Islet precursor cell (in vitro differentiated cells): Measurements from ENCODE around the gene CMTM5.
"Not testable (repeated sequence)": the region's sequence is repeated elsewhere in the genome, so short reads cannot be mapped to it uniquely, and the experiment has no call there.

Source experiments
- DNase-seq: peaks from one replicate; pipeline ENCODE4 v3.0.0-alpha.2; 2018

The CMTM5 gene

DNA sequence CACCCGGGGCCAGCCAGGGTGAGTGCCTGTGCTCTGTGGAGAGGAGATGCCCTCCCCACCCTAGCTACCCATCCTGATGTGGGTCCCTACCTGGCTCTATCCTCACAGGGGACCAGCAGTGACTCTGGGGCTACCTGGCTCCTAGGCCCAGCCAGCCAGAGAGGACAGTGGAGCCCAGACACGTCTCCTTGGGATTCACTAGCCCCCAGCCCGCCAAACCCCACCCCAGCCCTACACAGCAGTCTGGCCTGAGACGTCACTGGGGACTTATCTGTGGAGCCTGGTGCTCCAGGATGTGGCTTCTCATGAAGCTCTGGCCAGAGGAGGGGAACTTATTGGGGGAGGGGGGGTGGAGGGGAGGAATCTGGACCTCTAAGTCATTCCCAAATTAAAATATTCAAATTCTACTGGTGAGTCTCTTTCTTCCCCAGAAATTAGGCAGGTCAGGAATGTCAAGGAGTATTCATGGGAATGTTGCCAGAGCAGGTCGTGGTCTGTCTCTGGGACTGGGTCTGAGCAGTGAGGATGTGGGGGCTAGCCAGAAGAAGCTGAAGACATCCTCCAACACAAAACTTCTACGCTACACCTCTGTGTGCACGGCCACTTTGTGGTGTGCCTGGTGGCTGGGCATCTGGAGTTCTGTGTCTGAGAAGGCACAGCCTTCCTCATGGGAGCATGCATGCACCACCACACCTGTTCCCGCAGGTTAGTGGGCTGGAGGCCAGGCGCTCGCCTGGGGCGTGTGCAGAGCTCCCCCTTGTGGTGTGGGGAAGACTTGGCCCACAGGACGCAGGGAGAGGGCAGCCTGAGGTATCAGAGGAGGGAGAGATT is 2.7 kb downstream of the CMTM5 start:
- DNase-seq: peak; percentile 85

DNA sequence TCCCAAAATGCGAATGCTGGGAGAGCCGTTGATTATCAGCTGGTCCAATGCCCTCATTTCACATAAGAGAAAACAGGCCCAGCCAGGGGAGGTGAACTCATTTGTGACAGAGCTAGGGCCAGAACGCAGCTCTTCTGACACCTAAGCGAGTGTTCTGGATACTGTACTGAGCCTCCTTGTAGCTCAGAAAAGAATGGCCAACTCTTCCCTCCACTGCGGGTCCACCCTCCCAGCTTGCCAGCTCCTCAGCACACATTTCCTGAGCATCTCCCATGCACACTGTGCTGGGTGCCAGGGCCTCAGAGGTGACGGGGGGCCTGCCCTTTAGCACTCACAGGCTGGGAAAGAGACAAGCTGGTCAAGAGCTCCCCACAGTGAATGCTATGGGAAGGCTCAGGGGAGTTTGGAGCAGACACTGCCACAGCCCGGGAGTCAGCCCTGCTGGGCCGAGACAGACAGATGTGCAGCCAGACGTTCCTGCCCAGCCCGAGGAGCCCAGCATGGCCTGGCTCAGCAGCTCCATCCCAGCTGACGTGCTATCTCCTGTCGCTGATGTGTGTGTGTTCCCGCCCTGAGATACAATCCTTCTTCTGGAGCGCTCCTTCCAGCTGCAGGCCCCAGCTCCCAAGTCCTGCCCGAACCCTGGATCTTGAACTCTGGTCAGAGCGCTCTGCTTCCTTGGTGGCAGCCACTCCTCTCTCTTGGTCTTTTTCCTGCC is 3.5 kb downstream of the CMTM5 start:
- DNase-seq: no peak

DNA sequence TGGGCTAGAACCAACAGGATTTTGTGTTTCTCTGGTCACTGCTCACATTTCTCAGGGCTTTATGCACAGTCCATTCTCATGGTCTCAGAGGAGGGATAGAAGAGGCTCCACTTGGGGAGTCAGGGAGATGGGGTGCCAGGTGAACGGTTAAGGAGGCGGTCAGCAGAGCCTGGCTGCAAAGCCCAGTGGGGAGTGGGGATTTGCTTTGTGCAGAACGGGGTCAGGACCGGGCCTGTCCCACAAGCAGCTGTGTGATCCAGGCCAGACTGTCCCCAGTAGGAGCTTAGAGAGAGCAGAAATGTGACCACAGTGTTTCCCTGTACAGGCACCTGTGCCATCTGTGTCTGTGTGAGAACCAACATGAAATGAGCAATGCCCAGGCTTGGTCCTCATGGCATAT is 4.1 kb downstream of the CMTM5 start:
- DNase-seq: no peak

DNA sequence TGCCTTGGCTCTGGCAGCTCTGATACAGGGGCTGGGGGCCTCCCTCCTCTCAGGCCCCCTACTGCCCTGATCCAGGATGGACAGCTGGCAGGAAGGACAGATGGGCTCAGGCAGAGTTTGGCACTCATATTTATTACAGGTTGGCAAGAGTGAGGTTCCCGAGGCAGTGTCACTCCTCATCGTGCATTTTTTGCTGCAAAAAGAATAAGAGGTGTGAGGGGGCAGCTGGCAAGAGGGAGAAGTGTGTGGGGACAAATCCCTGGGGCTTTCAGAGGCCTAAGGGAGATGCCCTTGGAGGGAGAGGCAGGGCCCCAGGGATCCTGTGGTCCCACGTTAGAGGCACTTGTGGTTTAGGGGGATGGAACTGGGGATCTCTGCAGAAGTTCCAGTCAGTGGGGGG is 5.0 kb downstream of the CMTM5 start:
- DNase-seq: no peak

DNA sequence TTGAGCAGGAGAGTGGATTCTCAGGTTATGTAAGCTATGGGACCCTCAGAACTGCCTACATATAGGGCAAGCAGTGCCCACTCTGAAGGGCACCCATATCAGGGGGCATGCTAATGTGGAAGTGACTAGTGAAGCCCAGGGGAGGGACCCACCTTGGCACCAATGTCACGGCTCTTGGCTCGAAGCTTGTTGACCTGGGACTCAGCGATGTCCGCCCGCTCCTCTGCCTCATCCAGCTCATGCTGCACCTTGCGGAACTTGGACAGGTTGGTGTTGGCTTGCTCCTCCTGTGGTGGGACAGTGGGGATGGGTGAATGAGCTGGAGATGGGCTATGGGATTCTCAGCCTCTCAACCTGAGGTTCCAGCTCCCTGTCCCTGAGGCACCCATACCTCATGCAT is 5.4 kb downstream of the CMTM5 start:
- no peak for DNase-seq

DNA sequence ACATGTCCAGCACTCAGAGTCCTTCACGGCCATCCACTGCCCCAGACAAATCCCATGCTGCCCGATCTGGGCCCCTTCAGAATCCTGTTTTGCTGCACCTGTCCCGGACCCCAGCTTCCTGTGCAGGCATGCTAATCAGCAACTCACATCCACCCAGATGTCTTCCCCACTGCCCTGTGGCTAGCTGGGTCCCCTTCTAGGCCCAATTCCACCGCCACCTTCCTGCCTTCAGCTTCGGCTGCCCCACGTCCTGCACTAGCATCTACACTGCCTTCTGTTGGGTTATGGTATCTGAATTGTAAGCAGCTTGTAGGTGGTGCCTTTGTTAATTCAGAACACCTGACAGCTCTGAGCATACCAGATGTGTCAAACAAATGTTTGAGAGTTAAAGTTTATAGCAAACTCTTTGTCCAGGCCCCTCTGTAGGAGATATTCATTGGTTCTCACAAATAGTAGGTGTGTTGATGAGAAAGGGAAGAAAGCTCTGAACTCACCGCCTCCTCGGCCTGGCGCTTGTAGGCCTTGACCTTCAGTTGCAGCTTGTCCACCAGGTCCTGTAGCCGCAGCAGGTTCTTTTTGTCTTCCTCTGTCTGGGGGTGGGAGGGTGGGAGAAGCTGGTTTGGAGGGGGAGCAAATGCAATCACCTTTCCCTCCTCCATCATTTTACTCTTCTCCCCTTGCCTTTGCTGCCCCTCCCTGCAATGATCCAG is 6.0 kb downstream of the CMTM5 start:
- no peak for DNase-seq

DNA sequence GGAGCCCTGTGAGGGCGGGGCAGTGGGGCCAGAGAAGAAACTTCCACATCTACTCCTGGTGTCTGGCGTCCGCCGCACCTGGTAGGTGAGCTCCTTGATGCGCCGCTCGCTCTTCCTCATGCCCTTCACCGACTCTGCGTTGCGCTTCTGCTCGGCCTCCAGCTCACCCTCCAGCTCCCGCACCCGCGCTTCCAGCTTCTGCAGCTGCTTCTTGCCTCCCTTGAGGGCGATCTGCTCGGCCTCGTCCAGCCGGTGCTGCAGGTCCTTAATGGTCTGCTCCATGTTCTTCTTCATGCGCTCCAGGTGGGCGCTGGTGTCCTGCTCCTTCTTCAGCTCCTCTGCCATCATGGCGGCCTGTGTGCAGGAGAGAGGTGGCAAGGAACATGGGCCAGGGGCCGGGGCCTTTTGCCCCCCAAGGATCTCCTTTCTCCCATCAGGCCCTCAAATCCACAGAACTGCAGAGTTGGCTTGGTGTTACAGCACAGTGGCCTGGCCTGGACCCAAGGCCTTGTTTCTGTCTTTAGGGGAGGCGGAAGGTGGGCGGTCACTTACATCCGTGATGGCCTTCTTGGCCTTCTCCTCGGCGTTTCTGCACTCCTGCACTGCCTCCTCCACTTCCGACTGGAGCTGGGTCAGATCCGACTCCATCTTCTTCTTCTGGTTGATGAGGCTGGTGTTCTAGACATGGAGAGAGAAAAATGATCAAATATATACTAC is 7.7 kb downstream of the CMTM5 start:
- no peak for DNase-seq

DNA sequence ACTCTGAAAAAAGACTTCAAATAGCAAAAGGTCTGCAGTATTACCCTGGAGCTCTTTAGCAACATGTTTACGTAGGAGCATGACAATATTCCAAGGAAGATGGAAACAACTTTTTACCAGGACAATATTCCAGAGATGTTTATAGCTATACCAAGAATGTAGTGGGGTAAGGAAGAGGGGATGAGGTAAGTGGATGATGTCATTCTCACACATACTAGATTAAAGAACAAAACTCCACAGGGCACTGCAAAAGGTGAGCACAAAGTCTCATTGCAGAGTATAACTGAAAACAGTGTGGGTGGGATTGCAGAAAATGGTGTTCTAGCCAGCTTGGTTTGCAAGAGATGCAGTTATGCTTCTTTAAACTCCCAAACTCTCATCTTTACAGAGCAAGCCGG is 8.4 kb downstream of the CMTM5 start:
- DNase-seq: no peak

DNA sequence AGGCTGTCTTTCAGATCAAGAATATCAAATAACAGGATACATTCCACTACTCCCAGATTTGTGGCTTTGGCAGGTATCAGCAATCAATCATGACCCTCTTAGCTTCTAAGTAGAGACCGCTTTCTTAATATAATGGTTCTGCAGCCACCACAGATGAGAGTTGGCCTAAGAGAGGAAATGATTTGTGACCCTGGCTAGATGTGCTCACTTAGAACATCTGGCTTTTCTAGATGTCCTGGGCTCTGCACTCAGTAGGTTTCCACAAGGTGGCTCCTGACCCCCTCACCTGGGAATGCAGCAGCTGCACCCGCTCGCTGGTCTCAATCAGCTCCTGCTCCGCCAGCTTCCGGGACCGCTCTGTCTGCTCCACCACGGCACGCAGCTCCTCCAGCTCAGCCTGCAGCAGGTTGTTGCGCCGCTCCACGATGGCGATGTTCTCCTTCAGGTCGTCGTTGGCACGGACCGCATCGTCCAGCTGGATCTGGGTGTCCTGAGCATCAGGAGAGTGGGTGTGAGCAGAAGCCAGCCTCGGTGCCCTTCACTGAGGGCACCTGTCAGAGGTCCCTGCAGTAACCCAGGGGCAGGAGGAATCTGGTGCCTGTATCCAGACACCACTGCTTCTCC is 8.9 kb downstream of the CMTM5 start:
- DNase-seq: no peak

DNA sequence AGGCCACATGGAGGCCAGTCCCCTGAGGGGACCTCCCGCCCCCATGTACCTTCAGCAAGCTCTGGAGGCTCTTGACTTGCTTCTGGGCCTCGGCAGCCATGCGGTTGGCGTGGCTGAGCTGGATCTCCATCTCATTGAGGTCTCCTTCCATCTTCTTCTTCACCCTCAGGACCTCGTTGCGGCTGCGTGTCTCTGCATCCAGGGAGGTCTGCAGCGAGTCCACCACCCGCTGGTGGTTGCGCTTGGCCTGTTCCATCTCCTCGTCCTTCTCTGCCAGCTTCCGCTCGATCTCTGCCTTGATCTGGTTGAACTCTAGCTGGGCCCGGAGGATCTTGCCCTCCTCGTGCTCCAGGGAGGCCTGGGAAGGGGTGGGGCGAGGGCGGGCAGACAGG is 9.4 kb downstream of the CMTM5 start:
- DNase-seq: not testable (repeated sequence)

DNA sequence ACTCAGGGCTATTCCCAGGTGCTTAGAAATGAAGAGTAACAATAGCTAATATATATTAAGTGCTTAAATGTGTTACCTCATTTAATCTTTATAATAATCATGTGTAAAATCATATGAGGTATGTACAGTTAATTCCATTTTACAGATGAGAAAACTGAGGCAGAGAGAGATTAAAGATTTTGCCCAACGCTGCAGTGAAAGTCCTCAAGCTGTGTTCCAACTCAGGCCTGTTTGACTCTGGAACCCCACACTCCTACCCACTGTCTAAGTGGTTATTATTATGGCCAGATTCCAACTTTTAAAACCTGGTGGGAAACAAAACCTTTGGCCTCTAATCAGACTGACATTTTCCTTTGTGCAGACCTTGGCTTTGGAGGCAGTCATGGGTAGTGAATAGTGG is 10.2 kb downstream of the CMTM5 start:
- no peak for DNase-seq

DNA sequence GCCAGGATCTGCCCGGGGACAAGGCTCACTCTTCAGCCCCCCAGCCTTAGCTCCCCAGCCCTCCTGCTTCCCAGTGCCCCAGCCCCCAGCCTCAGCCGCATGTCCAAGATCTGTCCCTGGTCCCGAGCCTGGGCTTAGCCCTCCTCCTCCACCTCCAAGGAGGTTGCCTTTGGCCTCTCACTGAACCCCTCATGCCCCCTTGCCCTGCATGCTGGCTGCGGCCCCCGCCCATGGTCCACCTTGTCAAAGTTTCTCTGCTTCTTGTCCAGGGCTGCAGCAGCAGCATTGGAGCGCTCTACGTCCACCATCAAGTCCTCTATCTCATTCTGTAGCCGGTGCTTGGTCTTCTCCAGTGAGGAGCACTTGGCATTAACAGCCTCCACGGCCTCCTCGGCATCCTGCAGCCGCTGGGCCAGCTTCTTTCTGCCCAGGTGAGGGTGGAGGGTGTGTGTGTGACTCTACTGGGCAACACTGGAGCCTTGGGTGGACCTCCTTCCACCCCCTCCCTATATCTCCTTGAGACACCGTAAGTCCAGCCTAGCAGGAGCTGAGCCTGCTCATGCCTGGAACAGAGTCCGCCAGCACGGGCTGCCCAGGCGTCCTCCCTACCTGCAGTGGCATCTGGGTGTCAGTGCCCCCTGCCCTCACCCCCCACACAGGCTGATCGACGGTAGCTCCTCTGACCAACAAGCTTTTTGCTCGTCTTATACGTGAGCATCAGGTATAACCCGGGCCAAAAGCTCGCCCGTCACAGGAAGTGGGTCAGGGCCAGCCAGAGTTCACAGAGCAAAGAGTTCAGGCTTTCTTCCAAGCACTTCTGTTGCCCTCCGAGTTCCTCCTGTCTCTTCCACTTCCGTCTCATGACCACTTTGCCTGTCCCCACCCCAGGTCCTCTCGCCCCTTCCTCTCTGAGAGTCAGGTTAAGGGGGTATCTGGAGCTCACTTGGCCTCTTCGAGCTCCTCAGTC is 11.4 kb downstream of the CMTM5 start:
- no peak for DNase-seq

DNA sequence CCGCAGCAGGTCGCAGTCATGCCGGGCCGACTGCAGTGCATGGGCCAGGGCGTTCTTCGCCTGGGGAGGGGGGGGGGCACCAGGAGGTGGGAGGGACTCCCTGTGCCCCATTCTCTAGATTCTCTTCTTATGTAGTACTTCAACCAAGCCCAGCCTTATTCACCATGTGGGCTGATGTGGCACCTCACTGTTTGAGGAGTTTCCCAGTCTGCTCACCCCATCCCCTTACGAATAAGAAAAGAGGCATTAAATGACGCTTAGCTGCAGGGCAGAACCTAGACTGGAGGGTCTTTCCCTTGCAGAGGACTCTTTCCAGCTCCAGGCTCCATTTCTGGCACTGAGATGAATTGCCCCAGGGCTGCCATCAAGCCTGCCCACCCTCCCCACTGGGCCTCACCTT is 12.2 kb downstream of the CMTM5 start:
- no peak for DNase-seq

DNA sequence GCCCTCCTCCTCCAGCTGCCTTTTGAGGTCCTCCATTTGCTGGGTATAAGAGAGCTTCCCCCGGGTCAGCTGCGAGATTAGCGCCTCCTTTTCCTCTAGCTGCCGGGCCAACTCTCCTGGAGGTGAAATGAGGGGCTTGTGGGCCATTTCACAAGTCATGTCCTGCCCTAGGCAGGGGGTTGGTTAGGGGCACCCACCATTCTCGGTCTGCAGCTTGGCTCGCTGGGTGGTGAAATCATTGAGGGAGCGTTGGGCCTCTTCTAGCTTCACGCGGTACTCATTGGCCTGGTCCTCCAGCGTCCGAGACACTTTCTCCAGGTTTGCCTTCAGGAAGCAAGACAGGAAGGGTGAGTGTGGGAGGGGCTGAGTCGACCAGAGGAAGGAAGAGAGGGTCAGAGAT is 12.6 kb downstream of the CMTM5 start:
- no peak for DNase-seq

DNA sequence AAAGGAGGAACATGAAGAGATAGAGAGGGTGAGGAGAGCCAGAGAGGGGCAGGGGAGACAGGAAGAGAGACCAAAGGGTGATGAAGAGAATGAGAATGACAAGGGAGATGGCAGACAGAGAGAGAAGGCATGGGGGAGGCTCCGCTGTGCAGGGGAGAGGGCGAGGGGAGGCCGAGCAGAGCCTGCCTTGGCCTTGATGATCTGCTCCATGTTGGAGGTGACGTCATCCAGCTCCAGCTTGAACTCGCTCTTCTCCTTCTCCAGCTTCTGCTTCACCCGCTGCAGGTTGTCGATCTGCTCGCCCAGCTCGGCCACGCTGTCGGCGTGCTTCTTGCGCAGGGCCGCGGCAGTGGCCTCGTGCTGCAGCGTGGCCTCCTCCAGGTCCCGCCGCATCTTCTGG is 13.0 kb downstream of the CMTM5 start:
- DNase-seq: not testable (repeated sequence)

DNA sequence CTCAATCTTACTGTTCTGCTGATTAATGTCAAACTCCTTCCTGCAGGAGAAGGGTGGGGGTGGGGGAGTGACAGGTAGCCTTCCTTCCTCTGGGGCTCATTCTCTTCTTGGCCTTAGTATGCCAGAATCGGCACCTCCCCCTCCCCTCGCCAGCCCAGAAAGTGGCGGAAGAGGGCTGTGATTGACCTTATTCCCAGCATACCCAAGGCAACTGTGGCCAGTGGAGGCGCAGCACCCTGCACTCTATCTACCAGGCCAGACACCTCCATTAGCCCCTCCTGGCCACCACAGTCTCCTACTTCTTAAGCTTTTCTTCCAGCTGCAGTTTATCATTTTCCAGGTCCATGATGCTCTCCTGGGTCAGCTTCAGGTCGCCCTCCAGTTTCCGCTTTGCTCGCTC is 15.8 kb downstream of the CMTM5 start:
- DNase-seq: no peak

DNA sequence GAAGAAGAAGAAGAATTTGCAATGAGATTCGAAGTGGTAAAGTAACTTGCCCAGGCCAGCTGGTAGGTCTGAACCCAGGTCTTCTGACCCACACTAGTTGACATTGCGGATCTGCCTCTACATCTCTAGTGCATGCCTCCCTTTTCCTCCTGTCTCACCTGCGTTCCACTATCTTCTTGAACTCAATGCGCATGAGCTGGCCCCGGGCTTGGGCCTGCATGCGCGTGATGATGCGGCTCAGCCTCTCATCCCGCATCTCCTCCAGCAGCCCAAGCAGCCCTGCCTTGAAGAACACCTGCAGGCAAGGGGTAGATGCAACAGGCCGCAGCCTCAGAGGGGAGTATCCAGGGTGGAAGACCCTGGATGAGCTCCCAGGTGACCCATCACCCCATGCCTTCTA is 19.3 kb downstream of the CMTM5 start:
- no peak for DNase-seq

DNA sequence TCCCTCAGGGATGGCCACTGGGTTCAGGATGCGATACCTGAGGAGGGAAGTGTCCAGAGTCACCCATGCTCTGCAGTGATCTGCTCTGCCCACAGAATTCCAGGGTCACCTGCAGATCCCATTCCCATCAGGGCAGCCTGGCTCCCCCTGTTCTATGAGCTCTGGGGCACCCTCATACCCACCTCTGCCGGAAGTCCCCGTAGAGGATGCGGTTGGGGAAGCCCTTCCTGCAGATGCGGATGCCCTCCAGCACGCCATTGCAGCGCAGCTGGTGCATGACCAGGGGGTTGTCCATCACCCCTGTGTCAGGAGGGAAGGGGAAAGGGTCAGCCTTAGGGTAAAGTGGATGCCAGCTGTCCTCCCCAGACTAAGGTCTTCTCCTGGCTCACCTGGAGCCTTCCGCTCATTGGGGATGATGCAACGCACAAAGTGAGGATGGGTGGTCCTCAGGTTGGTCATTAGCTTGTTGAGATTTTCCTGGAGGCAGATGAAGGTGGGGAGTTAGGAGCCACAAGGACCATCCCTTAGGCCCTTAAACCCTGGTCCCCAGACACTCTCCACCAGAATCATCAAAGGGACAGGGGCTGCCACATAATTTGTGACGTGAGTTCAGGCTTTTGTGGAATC is 20.0 kb downstream of the CMTM5 start:
- DNase-seq: no peak

DNA sequence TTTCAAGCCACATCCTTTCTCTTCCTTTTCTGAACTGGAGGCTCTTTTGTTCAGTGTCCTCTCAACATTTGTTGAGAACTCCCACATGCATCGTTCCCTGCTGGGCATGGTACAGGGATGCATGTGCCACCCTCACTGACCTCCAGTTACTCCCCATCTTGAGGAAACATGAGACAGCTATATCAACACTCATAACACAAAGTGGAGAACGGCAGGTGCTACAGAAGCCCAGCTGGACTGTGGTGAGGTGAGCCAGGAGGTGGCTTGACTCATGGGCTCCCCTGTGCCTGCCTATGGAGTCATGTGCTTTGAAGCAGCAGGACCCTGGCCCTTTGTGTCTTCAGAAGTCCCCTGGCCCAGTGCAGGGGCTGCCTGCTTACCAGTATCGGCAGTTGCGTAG is 21.5 kb downstream of the CMTM5 start:
- no peak for DNase-seq

DNA sequence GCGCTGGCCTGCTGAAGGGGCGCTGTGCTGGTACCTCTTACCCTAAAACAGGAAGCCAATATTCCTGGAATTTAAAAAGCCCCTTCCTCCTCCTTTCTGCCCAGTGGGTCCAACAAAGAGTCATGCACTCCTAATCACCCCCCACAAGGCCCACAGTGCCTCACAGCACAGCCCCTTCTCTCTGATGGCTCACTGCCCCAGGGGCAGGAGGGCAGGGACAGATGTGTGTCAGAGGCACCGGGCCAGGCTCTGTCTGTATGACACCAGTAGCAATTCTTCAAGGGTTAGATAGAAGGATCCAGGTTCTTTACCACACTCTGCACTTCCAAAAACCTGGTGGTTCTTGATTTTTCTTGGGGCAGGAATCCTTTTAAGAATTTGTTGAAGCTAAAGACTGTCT is 22.3 kb downstream of the CMTM5 start:
- no peak for DNase-seq

DNA sequence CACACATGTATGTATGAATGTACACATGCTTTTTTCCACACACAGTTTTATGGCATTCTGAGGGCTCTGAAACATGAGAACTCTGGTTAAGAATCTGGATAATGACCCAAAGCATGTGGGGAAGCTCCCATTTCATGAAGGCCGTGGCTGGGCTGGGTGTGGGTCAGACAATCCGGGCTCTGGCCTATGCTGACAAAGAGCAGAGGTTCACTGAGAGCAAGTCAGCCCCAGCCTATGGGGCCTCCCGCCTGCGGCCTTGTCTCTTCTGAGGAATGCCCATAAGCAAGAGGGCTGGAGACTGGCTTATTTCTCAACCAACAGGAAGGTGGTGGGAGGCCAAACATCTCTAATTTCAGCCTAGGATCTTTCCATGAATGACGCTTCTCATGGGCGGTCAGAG is 22.7 kb downstream of the CMTM5 start:
- no peak for DNase-seq
